Measurements from ENCODE around the gene ADAR.
"Not testable (repeated sequence)": the region's sequence is repeated elsewhere in the genome, so short reads cannot be mapped to it uniquely, and the experiment has no call there.

Gene ADAR, protein sequence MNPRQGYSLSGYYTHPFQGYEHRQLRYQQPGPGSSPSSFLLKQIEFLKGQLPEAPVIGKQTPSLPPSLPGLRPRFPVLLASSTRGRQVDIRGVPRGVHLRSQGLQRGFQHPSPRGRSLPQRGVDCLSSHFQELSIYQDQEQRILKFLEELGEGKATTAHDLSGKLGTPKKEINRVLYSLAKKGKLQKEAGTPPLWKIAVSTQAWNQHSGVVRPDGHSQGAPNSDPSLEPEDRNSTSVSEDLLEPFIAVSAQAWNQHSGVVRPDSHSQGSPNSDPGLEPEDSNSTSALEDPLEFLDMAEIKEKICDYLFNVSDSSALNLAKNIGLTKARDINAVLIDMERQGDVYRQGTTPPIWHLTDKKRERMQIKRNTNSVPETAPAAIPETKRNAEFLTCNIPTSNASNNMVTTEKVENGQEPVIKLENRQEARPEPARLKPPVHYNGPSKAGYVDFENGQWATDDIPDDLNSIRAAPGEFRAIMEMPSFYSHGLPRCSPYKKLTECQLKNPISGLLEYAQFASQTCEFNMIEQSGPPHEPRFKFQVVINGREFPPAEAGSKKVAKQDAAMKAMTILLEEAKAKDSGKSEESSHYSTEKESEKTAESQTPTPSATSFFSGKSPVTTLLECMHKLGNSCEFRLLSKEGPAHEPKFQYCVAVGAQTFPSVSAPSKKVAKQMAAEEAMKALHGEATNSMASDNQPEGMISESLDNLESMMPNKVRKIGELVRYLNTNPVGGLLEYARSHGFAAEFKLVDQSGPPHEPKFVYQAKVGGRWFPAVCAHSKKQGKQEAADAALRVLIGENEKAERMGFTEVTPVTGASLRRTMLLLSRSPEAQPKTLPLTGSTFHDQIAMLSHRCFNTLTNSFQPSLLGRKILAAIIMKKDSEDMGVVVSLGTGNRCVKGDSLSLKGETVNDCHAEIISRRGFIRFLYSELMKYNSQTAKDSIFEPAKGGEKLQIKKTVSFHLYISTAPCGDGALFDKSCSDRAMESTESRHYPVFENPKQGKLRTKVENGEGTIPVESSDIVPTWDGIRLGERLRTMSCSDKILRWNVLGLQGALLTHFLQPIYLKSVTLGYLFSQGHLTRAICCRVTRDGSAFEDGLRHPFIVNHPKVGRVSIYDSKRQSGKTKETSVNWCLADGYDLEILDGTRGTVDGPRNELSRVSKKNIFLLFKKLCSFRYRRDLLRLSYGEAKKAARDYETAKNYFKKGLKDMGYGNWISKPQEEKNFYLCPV

DNA sequence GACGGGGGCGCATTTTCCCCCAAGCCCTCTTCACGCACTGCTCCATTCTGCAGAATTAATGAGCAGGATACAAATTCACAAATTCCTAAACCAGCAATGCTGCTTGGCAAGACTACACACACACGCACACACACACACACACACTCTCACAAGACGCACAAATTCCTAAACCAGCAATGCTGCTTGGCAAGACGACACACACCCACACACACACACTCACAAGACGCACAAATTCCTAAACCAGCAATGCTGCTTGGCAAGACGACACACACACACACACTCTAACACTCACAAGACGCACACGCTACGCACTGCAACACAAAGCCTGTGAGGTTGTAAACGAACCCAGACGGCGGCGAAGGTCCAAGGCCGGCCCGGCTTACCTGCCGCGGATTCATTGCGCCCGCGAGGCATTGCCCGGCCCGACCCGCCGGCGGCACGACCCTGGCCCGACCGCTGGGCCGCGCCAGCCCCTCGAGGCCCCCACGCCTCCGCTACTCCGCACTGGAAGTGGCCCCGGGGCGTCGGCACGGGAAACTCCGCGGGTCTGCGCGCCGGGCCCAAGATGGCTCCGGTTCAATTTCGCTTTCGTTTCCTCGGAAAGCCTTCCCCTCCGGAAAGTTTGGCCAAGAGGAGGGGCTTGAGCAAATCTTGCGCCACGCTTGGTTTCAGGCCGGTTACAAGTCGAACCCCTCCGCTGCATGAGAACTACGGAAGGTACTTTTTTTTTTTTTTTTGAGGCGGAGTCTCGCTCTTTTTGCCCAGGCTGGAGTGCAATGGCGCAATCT, at the start of gene ADAR:
ADAR (minus strand) TSS at position 578 of the 788 bp plus-strand sequence; CDS start at position 398, 180 bp downstream.
- TF ChIP-seq, protein P1, sequence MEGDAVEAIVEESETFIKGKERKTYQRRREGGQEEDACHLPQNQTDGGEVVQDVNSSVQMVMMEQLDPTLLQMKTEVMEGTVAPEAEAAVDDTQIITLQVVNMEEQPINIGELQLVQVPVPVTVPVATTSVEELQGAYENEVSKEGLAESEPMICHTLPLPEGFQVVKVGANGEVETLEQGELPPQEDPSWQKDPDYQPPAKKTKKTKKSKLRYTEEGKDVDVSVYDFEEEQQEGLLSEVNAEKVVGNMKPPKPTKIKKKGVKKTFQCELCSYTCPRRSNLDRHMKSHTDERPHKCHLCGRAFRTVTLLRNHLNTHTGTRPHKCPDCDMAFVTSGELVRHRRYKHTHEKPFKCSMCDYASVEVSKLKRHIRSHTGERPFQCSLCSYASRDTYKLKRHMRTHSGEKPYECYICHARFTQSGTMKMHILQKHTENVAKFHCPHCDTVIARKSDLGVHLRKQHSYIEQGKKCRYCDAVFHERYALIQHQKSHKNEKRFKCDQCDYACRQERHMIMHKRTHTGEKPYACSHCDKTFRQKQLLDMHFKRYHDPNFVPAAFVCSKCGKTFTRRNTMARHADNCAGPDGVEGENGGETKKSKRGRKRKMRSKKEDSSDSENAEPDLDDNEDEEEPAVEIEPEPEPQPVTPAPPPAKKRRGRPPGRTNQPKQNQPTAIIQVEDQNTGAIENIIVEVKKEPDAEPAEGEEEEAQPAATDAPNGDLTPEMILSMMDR (IDR thresholded peaks at IDR 0.05) = no peak
- no peaks in the 10 kb centered on the region for H3K9me3 ChIP-seq
- peak; percentile 92 to 97 for DNase-seq
- H3K27me3 ChIP-seq = no peaks in the 10 kb centered on the region
- H3K4me3 ChIP-seq = peak within 1 kb of the TSS; percentile 87 to 93
- intact Hi-C loops (cut with DNase I; ENCODE audit: low total_unique reads) = no loop called here
- peaks cover 0 to 43% (median 34%) of the 10 kb centered on the region in 4 donors for H3K4me1 ChIP-seq
- H3K27ac ChIP-seq = peak within 1 kb of the TSS; percentile 93 to 96
- H3K36me3 ChIP-seq = peaks cover 0 to 6% (median 0%) of the 10 kb centered on the region in 3 donors

DNA sequence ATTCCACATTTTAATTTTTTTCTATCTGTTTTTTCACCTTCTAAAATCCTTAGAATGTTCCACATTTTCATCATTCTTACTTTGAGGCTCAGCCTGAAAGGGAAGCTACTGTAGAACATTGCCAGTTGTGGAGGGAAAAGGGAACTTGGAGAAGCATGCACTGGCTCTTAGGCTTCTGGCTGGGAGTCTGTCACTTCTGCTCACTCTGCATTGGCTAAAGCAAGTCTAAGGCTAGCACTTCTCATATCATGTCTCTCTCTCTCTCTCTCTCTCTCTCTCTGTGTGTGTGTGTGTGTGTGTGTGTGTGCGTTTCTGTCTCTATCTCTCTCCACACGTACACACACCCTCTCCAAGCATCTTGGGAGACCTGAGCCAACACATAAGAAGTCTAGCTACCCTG, 49.6 kb upstream of the ADAR start:
- no peak for DNase-seq
- TF ChIP-seq, protein P1 (IDR thresholded peaks at IDR 0.05) = no peak
- Histone ChIP-seq H3K27me3 (peaks cover 0 to 11% of the 10 kb centered on the region in 2 donors), H3K4me3 (no peak overlapping the region), H3K4me1 (no peaks in the 10 kb centered on the region), H3K36me3 (no peaks in the 10 kb centered on the region), H3K9me3 (no peaks in the 10 kb centered on the region), H3K27ac (no peak overlapping the region)
- intact Hi-C loops (cut with DNase I; ENCODE audit: low total_unique reads) = no loop called here

DNA sequence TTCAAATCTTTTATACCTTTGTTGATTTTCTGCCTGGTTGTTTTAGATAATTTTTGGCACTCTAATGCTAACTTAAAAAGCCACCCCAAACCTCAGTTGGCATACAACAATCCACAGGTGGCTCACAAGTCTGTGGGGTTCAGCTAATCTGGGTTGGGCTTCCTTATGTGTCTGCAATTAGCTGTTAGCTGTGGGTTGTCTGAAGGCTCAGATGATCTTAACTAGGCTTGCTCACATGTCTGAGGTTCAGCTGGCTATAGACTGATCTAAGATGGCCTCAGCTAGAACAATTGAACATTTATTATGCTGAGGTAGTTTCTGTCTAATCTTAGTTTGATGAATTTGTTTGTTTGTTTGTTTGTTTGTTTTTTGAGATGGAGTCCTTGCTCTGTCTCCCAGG, 44.9 kb upstream of the ADAR start:
- intact Hi-C loops (cut with DNase I; ENCODE audit: low total_unique reads) = no loop called here
- Histone ChIP-seq H3K36me3 (no peaks in the 10 kb centered on the region), H3K27ac (no peak overlapping the region), H3K4me3 (no peak overlapping the region), H3K4me1 (no peaks in the 10 kb centered on the region), H3K27me3 (peaks cover 0 to 2% of the 10 kb centered on the region in 2 donors), H3K9me3 (no peaks in the 10 kb centered on the region)
- TF ChIP-seq, protein P1 (IDR thresholded peaks at IDR 0.05) = no peak
- DNase-seq = no peak

DNA sequence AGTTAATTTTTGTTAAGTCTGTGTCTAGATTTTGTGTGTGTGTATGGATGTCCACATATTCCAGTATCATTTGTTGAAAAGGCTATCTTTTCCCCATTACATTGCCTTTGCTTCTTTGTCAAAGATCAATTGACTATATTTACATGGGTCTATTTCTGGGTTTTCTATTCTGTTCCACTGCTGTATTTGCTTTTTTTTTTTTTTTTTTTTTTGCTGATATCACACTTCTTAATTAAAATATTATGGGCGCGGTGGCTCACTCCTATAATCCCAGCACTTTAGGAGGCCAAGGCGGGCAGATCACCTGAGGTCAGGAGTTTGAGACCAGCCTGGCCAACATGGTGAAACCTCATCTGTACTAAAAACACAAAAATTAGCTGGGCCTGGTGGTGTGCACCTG, 36.7 kb upstream of the ADAR start:
- H3K27me3 ChIP-seq; H3K4me1 ChIP-seq; H3K9me3 ChIP-seq; H3K27ac ChIP-seq; H3K36me3 ChIP-seq; intact Hi-C loops (cut with DNase I; ENCODE audit: low total_unique reads); DNase-seq; H3K4me3 ChIP-seq: not testable (repeated sequence)

DNA sequence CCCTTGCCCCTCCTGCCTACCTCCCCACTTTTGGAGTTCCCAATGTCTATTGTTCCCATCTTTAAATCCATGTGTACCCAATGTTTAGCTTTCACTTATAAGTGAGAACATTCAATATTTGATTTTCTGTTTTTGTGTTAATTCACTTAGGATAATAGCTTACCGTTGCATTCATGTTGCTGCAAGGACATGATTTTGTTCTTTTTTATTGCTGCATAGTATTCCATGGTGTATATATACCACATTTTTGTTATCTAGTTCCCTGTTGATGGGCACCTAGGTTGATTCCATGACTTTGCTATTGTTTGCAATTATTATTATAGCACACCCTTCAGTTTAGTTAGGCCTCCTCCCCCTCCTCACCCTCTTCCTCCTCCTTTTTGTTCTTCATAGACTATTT, 33.5 kb upstream of the ADAR start:
- H3K27me3 ChIP-seq = no peaks in the 10 kb centered on the region
- DNase-seq = no peak
- H3K36me3 ChIP-seq = no peaks in the 10 kb centered on the region
- no peaks in the 10 kb centered on the region for H3K4me1 ChIP-seq
- H3K4me3 ChIP-seq = no peak overlapping the region
- TF ChIP-seq, protein P1 (IDR thresholded peaks at IDR 0.05) = no peak
- intact Hi-C loops (cut with DNase I; ENCODE audit: low total_unique reads) = no loop called here
- H3K27ac ChIP-seq = no peak overlapping the region
- no peaks in the 10 kb centered on the region for H3K9me3 ChIP-seq

All from tibial artery (tissue), 4 donors.